Measurements from ENCODE around the gene MYO7B. TPM values are rescaled to one million over a fixed set of nuclear protein-coding genes. Genes with fewer than 3 reads are reported as not detected.

MYO7B gene
- total RNA-seq, 1 donor from 2014 or later = 0.02 TPM

DNA sequence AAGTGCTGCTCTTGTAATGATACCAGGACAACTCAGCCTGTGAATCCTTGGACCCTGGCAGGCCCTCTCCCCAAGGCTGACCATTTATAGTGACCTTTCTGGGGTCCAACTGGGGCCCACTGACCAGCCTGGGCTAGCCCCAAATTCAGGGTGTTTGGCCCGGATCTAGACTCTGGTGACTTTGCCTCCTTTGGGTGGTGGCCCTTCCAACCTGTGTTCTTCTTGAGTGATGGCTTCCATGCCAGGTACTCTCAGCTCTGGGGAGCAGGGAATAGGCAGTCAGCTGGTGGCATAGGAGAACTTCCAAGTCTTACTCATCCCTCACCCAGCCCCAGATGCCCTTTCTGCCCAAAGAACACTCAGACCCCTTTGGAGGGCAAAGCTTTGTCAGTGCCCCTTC is 10.3 kb downstream of the MYO7B start:
- H3K27me3 Mint-ChIP-seq (ENCODE audit: low read depth) = peaks cover 31% of the 10 kb centered on the region
- H3K9me3 Mint-ChIP-seq (ENCODE audit: low read depth) = peaks cover 2% of the 10 kb centered on the region
- H3K36me3 Mint-ChIP-seq (ENCODE audit: low read depth) = no peaks in the 10 kb centered on the region
- no peak overlapping the region for H3K27ac Mint-ChIP-seq (ENCODE audit: unreplicated experiment)
- TF ChIP-seq, protein P1, sequence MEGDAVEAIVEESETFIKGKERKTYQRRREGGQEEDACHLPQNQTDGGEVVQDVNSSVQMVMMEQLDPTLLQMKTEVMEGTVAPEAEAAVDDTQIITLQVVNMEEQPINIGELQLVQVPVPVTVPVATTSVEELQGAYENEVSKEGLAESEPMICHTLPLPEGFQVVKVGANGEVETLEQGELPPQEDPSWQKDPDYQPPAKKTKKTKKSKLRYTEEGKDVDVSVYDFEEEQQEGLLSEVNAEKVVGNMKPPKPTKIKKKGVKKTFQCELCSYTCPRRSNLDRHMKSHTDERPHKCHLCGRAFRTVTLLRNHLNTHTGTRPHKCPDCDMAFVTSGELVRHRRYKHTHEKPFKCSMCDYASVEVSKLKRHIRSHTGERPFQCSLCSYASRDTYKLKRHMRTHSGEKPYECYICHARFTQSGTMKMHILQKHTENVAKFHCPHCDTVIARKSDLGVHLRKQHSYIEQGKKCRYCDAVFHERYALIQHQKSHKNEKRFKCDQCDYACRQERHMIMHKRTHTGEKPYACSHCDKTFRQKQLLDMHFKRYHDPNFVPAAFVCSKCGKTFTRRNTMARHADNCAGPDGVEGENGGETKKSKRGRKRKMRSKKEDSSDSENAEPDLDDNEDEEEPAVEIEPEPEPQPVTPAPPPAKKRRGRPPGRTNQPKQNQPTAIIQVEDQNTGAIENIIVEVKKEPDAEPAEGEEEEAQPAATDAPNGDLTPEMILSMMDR (IDR thresholded peaks at IDR 0.05) = no peak
- H3K4me3 Mint-ChIP-seq (ENCODE audit: unreplicated experiment) = no peak overlapping the region
- no peaks in the 10 kb centered on the region for H3K4me1 Mint-ChIP-seq (ENCODE audit: low read depth)
- no peak for DNase-seq (ENCODE audit: low spot score)

DNA sequence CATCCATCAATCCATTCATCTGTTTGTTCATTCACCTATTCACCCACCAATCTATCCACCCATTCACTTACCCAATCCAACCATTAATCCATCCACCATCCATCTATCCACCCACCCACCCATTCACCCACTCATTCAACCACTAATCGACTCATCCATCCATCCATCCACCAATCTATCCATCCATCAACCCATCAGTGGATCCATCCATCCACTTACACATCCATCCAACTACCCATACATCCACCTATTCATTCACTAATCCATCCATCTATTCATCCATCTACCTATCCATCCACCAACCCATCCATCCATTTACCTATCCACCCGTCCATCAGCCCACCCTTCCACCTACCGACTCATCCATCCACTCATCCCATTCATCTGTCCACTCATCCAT is 11.3 kb downstream of the MYO7B start:
- Mint-ChIP-seq H3K4me1 (ENCODE audit: low read depth) (no peaks in the 10 kb centered on the region), H3K36me3 (ENCODE audit: low read depth) (no peaks in the 10 kb centered on the region), H3K27ac (ENCODE audit: unreplicated experiment) (no peak overlapping the region), H3K4me3 (ENCODE audit: unreplicated experiment) (no peak overlapping the region), H3K9me3 (ENCODE audit: low read depth) (peaks cover 2% of the 10 kb centered on the region), H3K27me3 (ENCODE audit: low read depth) (peaks cover 31% of the 10 kb centered on the region)
- DNase-seq (ENCODE audit: low spot score) = no peak
- TF ChIP-seq, protein P1 (IDR thresholded peaks at IDR 0.05) = no peak

DNA sequence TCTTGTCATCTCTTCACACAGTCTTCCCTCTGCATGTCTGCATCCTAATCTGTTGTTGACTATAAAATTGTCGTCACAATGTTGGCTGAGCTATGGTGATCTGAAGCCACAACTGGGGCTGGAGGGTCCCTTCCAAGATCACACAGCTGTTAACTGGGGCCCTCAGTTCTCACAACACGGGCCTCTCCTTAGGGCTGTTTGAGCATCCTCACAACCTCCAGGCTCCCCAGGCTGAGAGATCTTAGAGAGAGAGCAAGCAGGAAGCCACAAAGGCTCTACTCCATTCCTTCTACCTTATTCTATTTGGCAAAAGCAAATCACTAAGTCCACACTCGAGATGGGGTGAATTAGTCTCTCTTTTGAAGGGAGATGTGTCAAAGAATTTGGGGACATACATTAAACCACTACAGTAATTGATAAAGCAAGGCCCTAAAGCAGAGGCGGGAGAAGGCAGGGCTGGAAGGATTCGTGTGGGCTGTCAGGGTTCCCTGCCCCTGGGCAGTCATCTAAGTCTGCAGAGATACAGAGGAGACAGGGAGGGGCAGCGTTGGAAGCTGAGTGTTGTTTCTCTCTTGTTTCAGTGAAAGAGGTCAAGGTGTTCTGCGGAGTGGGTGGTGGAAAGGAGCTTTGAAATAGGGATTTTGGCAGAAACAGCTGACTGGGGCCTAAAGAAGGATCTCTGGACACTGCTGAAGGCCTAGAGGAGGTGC is 15.9 kb downstream of the MYO7B start:
- DNase-seq (ENCODE audit: low spot score) = no peak
- peaks cover 13% of the 10 kb centered on the region for H3K9me3 Mint-ChIP-seq (ENCODE audit: low read depth)
- no peaks in the 10 kb centered on the region for H3K4me1 Mint-ChIP-seq (ENCODE audit: low read depth)
- H3K27me3 Mint-ChIP-seq (ENCODE audit: low read depth) = peaks cover 47% of the 10 kb centered on the region
- no peak overlapping the region for H3K4me3 Mint-ChIP-seq (ENCODE audit: unreplicated experiment)
- peaks cover 4% of the 10 kb centered on the region for H3K36me3 Mint-ChIP-seq (ENCODE audit: low read depth)
- TF ChIP-seq, protein P1 (IDR thresholded peaks at IDR 0.05) = no peak
- no peak overlapping the region for H3K27ac Mint-ChIP-seq (ENCODE audit: unreplicated experiment)

DNA sequence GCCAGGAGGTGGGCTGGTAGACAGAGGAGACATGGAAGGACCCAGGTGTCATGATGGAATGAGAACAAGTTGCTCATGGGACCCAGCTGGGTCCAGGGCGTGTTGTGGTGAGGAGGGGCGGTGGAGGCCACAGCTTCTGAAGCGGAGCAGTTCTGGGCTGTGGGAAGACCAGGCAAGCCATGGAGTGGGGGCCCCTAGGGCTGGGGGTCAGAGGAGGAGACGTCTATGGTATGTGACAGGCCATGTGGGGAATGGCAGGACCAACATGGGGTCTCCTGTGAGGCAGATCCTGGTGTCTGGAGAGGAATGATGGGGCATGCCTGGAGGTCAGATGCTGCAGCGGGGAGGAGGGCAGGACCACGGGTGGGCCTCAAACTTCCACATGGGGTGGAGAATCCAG is 16.9 kb downstream of the MYO7B start:
- Mint-ChIP-seq H3K9me3 (ENCODE audit: low read depth) (peaks cover 22% of the 10 kb centered on the region), H3K4me3 (ENCODE audit: unreplicated experiment) (no peak overlapping the region), H3K4me1 (ENCODE audit: low read depth) (no peaks in the 10 kb centered on the region), H3K27ac (ENCODE audit: unreplicated experiment) (no peak overlapping the region), H3K27me3 (ENCODE audit: low read depth) (peaks cover 46% of the 10 kb centered on the region), H3K36me3 (ENCODE audit: low read depth) (peaks cover 11% of the 10 kb centered on the region)
- TF ChIP-seq, protein P1 (IDR thresholded peaks at IDR 0.05) = no peak
- no peak for DNase-seq (ENCODE audit: low spot score)

DNA sequence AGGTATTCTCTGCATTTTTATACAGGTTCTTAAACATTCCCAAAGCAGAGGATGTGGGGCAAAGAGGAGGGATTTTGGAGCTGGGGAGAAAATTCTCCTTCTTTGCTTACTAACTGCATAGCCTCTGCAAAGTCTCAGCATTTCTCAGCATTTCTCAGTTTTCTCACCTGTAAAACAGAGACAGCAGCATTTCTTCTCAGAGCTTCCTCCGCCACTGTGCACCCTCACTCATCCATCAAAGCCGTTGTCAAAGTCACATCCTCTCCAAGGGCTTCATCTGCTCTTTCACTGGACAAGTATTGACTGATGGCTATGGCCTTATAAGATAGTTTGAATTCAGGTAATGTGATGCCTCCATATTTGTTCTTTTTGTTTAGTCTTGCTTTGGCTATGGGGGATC is 17.4 kb downstream of the MYO7B start:
- Mint-ChIP-seq H3K27me3 (ENCODE audit: low read depth) (peaks cover 44% of the 10 kb centered on the region), H3K4me3 (ENCODE audit: unreplicated experiment) (no peak overlapping the region), H3K9me3 (ENCODE audit: low read depth) (peaks cover 22% of the 10 kb centered on the region), H3K36me3 (ENCODE audit: low read depth) (peaks cover 11% of the 10 kb centered on the region), H3K27ac (ENCODE audit: unreplicated experiment) (no peak overlapping the region), H3K4me1 (ENCODE audit: low read depth) (no peaks in the 10 kb centered on the region)
- no peak for DNase-seq (ENCODE audit: low spot score)
- TF ChIP-seq, protein P1 (IDR thresholded peaks at IDR 0.05) = no peak

All from chondrocyte (in vitro differentiated cells).